GM19023 (cell line): ENCODE data around the gene CELF2.
"Not testable (repeated sequence)": the region's sequence is repeated elsewhere in the genome, so short reads cannot be mapped to it uniquely, and the experiment has no call there.

ENCODE experiments used
- ATAC-seq: cut with Tn5 transposase; IDR thresholded peaks from one replicate; pipeline ENCODE4 v1.9.1; 2021; ENCODE audit warnings: mild to moderate bottlenecking, moderate library complexity; ENCODE audit not compliant: unreplicated experiment

Gene CELF2

DNA sequence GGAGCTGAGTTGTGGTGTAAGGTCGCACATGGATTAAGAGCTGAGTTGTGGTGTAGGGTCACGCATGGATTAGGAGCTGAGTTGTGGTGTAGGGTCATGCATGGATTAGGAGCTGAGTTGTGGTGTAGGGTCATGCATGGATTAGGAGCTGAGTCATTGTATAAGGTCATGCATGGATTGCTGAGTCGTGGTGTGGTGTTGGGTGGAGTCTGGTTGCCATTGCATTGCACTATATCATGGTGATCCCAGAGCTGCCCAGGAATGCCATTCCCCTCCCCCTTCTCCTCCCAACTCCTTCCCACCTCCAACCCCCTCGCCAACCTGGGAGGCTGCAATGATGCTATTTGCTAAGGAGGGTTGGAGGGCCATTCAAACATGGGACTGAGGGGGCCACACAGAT lies 349.2 kb downstream of the CELF2 start:
- ATAC-seq: not testable (repeated sequence)

DNA sequence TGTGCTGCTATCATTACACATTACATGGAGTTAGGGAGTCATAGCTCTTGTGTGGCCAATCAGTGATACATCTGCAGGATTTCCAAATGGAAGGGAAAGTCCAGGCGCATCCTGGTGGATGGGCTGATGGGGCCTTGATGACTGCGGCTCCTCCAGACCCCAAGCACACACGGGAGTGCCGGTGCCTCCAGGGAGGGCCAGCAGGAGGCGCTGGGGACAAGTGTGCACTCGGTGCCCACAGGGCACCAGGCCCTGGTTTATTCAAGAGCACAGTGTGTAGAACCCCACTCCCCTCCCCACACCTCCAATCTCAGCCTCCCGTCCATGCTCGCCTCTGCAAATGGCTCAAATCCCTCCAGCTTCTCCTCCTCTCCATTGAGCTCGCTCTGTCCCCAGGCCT lies 349.8 kb downstream of the CELF2 start:
- ATAC-seq: no peak

DNA sequence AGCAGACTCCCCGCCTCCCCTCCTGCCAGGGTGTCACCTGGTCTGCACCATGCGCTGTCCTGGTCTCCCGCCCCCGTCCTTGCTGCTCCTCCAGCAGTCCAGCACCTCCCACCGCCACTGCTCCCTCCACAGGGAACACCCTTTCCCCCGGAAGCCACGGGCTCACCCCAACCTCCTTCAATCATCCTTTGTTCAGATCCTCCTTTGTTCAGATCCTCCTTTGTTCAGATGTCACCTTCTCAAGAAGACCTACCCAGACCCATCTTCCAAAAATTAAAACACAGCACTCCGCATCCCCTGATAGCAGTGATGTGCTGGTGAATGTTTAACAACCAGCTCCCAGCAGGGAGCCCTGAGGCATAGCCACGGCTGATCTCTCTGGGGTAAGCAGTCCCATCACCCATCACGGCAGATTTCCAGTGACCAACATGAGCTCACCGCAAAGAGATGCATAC lies 356.1 kb downstream of the CELF2 start:
- no peak for ATAC-seq

DNA sequence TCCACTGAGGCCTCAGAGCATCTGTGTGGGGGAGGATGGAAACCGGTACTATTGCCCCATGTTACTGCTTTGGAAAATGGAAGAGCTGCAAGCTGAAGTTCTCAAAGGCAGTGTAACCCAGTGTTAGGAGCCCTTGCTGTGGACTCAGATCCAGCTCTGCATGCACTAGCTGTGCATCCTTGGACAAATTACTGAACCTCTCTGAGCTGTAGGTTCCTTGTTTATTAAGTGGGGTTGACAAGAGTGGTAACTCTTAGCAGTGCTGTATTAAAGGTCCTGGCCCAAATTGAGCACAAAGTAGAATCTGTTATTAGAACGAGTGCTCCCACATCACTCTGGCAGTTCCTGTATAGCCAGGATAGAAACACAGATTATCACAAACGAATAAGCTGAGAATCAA lies 359.6 kb downstream of the CELF2 start:
- ATAC-seq: no peak

DNA sequence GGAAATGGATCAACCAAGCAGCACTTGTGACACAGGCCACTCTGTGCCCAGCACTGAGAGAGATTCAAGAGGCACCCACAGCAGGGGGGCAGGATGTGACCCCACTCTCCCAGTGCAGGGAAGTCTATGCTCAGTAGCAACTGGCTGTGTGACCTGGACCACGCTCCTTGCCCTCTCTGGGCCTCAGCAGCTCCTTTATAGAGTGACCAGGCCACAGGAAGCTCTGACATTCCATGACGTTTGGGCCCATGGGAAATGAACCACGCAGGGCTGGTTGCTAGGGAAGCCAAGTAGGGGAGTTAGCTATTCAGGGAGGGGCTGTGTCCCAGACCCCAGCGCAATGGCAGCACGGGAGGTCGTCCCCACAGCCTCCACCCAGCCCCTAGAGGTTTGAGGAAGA lies 361.2 kb downstream of the CELF2 start:
- no peak for ATAC-seq

DNA sequence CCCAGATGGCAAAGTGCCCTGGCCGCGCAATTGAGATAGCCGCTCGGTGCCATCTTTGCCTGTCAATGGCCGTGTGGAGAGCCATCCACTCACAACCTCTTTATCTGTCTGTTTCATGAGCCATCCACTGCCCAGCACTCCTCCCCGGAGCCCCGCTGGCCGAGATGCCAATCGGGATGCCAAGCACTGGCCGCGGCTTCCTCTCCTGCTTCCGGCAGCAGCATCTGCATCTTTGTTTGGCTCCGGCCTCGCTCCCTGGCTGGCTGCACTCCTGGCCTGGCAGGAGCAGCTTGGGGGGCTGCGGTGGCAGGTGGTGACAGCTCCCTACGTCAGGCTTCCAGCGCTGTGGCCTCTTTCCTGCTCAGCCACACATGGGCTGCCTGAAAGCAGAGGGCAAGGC lies 362.1 kb downstream of the CELF2 start:
- ATAC-seq: no peak

DNA sequence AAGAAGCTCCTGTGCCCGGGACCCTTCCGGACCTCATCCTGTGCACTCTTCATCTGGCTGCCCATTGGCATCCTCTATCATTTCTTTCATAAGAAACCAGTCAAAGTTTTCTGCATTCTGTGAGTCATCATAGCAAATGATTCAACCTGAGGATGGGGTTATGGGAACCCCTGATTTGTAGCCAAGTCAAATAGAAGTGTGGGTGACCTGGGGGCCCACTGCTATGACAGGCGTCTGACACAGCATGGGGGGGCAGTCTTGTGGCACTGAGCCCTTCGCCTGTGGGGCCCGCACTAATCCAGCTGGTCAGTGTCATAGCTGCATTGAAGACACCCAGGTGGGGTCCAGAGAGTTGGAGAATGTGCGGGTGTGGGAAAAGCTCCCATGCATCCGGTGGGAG lies 363.4 kb downstream of the CELF2 start:
- no peak for ATAC-seq

DNA sequence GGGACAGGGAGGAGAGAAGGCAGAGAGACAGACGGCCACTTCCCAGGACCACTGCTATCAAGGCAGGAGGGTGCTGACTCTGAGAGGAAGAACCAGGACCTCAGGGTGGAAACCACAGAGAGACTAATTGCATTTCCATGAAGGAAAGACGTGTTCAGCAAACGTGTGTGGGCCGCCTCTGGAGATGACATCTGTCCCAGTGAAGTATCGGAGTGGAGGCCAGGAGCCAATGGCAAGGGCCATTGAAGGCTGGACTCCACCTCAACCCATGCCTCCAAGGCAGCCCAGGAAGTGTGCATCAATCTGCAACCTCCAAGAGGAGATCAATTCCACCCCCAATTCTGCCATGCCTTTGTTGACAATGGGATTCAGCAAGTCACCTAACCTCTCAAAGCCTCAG lies 363.8 kb downstream of the CELF2 start:
- no peak for ATAC-seq

DNA sequence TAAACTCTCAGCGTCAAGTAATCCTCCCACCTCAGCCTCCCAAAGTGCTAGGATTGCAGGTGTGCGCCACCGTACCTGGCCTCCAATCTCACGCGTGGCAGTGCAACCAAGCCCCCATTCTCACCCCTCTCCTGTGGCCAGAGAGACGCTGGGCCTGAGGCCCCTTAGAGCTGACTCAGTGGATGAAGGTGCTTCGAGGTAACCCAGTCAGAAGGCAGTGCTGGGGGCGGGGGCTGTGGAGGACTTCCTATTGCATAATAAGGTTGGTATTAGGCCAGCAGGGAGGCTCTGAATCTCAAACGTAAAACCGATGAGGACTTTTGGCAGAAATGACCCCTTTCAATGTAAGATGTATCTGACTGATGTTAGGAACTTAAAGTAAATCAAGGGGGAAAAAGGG lies 364.5 kb downstream of the CELF2 start:
- ATAC-seq: no peak

DNA sequence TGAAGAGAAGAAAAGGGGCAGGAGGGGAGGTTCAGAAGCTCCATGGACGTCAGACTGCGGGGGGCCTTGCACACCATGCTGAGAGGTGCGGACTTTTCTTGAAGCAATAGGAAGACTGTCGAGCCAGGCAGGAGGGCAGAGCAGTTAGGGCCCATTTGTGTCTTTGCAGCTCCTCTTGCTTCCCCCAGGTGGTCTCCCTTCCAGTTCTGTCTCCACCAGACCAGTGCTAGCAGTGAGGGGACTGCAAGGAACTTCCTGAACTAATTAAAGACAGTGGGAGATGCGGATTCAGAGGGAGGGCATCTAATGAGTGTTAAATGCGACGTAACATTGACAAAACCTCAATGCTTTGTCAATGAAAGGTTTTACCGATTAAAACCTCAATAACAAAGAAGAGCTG lies 368.4 kb downstream of the CELF2 start:
- no peak for ATAC-seq
